Stomach (tissue), 9 donors: Measurements from ENCODE around the gene VIPR2. TPM values are rescaled to one million over a fixed set of nuclear protein-coding genes. Genes with fewer than 3 reads are reported as not detected.

Experiments
- DNase-seq, 2 donors: peaks; one replicate each; pipeline versions ENCODE4 v3.0.0 to v3.0.0-alpha.2; 2013 to 2019
- H3K27ac ChIP-seq, 5 donors: fragments of 200-600 bp in 4 of 5; sonication (generic) in 4 of 5; one replicate each; pipeline ENCODE4 v1.5.1; 2013 to 2019; ENCODE audit warnings: mild to moderate bottlenecking in 1 of 5, moderate library complexity in 1 of 5
- H3K27me3 ChIP-seq, 3 donors: fragments of 200-600 bp; sonication (generic); one replicate each; pipeline ENCODE4 v1.5.1; 2017 to 2019; ENCODE audit warnings: mixed run types in 1 of 3
- H3K36me3 ChIP-seq, 4 donors: fragments of 200-600 bp; sonication (generic); 1 replicate in 3 of 4; 2 replicates in 1 of 4; pipeline ENCODE4 v1.5.1; 2016 to 2019
- H3K4me1 ChIP-seq, 4 donors: fragments of 200-600 bp; sonication (generic); one replicate each; pipeline ENCODE4 v1.5.1; 2016 to 2019
- H3K4me3 ChIP-seq, 4 donors: fragments of 200-600 bp; sonication (generic) in 3 of 4; one replicate each; pipeline ENCODE4 v1.5.1; 2016 to 2019; ENCODE audit warnings: mild to moderate bottlenecking in 1 of 4
- H3K9me3 ChIP-seq, 4 donors: fragments of 200-600 bp; sonication (generic); one replicate each; pipeline ENCODE4 v1.5.1; 2016 to 2019
- CTCF ChIP-seq, 7 experiments: fragments of 450-650 bp in 4 of 7; fragments of 200-600 bp in 3 of 7; sonication (generic) in 3 of 7; IDR thresholded peaks; one replicate each; pipeline ENCODE4 v1.5.1; 2016 to 2019; ENCODE audit warnings: antibody characterized with exemption in 7 of 7, control low read depth in 2 of 7, mild to moderate bottlenecking in 1 of 7
- EP300 ChIP-seq: sonication (generic); formaldehyde crosslinking; IDR thresholded peaks from one replicate; pipeline ENCODE4 v1.6.1; 2017; ENCODE audit warnings: antibody characterized with exemption
- POLR2A ChIP-seq, 4 donors: fragments of 450-650 bp; IDR thresholded peaks; one replicate each; pipeline ENCODE4 v1.6.1; 2016; ENCODE audit warnings: antibody characterized with exemption in 4 of 4, control low read depth in 2 of 4, mild to moderate bottlenecking in 1 of 4, moderate library complexity in 1 of 4
- POLR2AphosphoS5 ChIP-seq, 3 donors: sonication (generic); formaldehyde crosslinking; IDR thresholded peaks; one replicate each; pipeline ENCODE4 v1.6.1; 2016; ENCODE audit warnings: antibody characterized with exemption in 3 of 3
- WGBS, 5 donors: extraction: QIAGEN DNeasy Blood & Tissue Kit in 3 of 5; methylation state at CpG; one replicate each; pipeline versions ENCODE4 v1.1.5 to v1.1.7; 2013 to 2018; 5-methylcytosine and 5-hydroxymethylcytosine counted together
- intact Hi-C: fragments of 100-400 bp; cut with DNase I; formaldehyde crosslinking; loops from one replicate; pipeline ENCODE4 v1.15.1; 2023; ENCODE audit warnings: low total_unique reads
- polyA plus RNA-seq, 3 donors: library from polyadenylated mRNA; stranded (reverse); fragments of 200-250 nt; gene quantifications; one replicate each; pipeline ENCODE4 v1.2.3, GENCODE V29; 2013
- total RNA-seq, 5 donors: library from RNA; depleted of rRNA; stranded (reverse); fragments of >200 nt; gene quantifications; one replicate each; pipeline versions ENCODE4 v1.1.0 to v1.2.3, GENCODE V29; 2014 to 2016
- donor health status: healthy with polysubstance abuse.
- donor health status: Bipolar disorder and iron deficiency.
- donor health status: healthy.

VIPR2 gene
- total and polyA plus RNA-seq, 8 donors: 1.2 to 25.4 (median 4.6) TPM

DNA sequence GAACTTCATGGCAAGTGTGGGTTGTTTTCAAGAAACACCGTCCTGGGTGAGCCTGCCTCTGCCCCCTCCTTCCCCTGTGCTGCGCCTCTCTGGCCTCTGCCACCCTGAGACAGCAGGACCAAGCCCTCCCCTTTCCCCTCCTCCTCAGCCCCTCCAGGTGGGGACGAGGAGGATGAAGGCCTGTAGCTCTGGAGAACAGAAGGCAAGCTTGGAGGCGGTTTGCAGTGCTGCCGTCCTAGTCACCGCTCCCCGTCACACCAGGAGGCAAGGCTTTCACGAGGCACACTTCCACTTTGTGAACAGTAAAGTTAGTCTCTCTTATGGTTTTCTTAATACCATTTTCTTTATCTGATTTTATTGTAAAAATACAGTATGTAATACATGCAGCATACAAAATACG, 8.8 kb upstream of the VIPR2 start:
- Histone ChIP-seq H3K4me3 (no peak overlapping the region), H3K4me1 (no peaks in the 10 kb centered on the region), H3K36me3 (no peaks in the 10 kb centered on the region), H3K27me3 (no peaks in the 10 kb centered on the region), H3K9me3 (no peaks in the 10 kb centered on the region), H3K27ac (no peak overlapping the region)
- no peak for TF ChIP-seq CTCF (IDR thresholded peaks at IDR 0.05)
- no peak for TF ChIP-seq POLR2AphosphoS5 (IDR thresholded peaks at IDR 0.05)
- 83 to 87% (median 84%) methylated on average over 9 of the region's 9 CpGs for WGBS, 5 donors
- intact Hi-C loops: no loop called here
- no peak for DNase-seq

DNA sequence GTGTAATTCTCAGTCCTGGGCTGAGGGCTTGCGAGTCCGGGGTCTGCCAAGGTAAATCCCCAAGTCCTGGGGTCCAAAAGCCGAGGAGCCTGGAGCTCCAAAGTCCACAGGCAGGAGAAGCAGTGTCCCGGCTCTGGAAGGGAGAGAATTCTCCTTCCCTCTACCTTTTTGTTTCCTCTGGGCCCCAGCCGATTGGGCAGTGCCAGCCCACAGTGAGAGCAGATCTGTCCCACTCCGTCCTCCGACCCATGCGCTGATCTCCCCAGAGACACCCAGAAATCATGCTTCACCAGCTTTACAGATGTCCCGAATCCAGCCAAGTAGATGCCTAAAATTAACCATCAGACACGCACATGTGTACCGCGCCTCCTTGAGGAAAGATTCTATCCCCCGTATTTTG, 8.1 kb upstream of the VIPR2 start:
- no peak for DNase-seq
- Histone ChIP-seq H3K36me3 (no peaks in the 10 kb centered on the region), H3K9me3 (no peaks in the 10 kb centered on the region), H3K4me1 (no peaks in the 10 kb centered on the region), H3K27me3 (no peaks in the 10 kb centered on the region), H3K27ac (no peak overlapping the region), H3K4me3 (no peak overlapping the region)
- TF ChIP-seq EP300: no peak
- TF ChIP-seq CTCF (IDR thresholded peaks at IDR 0.05): no peak
- no peak for TF ChIP-seq POLR2A (IDR thresholded peaks at IDR 0.05)
- no peak for TF ChIP-seq POLR2AphosphoS5 (IDR thresholded peaks at IDR 0.05)
- WGBS, 5 donors: 81 to 94% (median 91%) methylated on average over 13 of the region's 13 CpGs
- intact Hi-C loops: no loop called here

- Histone ChIP-seq H3K9me3 (no peaks in the 10 kb centered on the region), H3K27me3 (peaks cover 0 to 6% (median 0%) of the 10 kb centered on the region in 3 donors), H3K4me3 (no peak overlapping the region), H3K36me3 (no peaks in the 10 kb centered on the region), H3K4me1 (no peaks in the 10 kb centered on the region), H3K27ac (no peak overlapping the region)
- TF ChIP-seq POLR2A (IDR thresholded peaks at IDR 0.05) (no peak), CTCF (IDR thresholded peaks at IDR 0.05) (no peak)
- intact Hi-C loops: no loop called here
- WGBS, 5 donors: 80 to 95% (median 92%) methylated on average over 8 of the region's 8 CpGs
- no peak for DNase-seq
These were observed 6.6 kb upstream of the VIPR2 start for GRCh38 chr7:159151231-159151630.

DNA sequence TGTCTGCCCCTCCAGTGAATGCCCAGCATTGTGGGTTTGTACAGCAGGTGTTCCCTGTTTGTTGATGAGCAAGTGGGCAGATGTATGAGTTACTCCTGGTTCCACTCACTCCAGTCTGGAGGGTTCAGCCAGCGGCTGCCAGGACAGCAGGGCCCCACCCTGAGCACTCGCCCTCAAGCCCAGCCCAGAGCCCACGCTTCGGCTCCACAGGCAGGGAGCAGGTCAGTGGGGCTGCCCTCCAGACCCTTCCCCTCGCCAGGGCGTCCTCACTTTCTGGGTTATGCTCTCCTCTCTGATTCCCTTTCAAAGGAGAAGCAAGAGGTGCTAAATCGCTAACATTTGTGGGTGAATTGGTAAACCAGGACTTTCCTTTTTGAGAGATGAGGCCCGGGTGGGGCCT, 4.8 kb upstream of the VIPR2 start:
- WGBS, 5 donors: 76 to 85% (median 79%) methylated on average over 8 of the region's 8 CpGs
- DNase-seq: no peak
- Histone ChIP-seq H3K4me1 (peaks cover 0 to 13% (median 12%) of the 10 kb centered on the region in 4 donors), H3K27me3 (peaks cover 2 to 22% (median 13%) of the 10 kb centered on the region in 3 donors), H3K4me3 (no peak overlapping the region), H3K27ac (no peak overlapping the region), H3K36me3 (no peaks in the 10 kb centered on the region), H3K9me3 (no peaks in the 10 kb centered on the region)
- no peak for TF ChIP-seq EP300
- no peak for TF ChIP-seq CTCF (IDR thresholded peaks at IDR 0.05)
- TF ChIP-seq POLR2A (IDR thresholded peaks at IDR 0.05): no peak
- no peak for TF ChIP-seq POLR2AphosphoS5 (IDR thresholded peaks at IDR 0.05)
- intact Hi-C loops: no loop called here
